Measurements from ENCODE around the gene RIPOR3. TPM values are rescaled to one million over a fixed set of nuclear protein-coding genes. Genes with fewer than 3 reads are reported as not detected.

The RIPOR3 gene
- total and polyA plus RNA-seq, 2 donors from 2014 or later: 10.5 to 14.6 TPM

- DNase-seq: no peak
- FAIRE-seq: no peak
- H3K36me3 ChIP-seq (ENCODE audit: control insufficient read depth in 2 of 3, insufficient read depth in 3 of 3, low read length in 3 of 3): peaks cover 2 to 29% (median 19%) of the 10 kb centered on the region in 3 donors
- H3K9me3 ChIP-seq (ENCODE audit: control insufficient read depth in 2 of 3, insufficient read depth in 1 of 3, low read length in 3 of 3): no peaks in the 10 kb centered on the region
- peaks cover 0 to 14% (median 12%) of the 10 kb centered on the region in 3 donors for H3K4me1 ChIP-seq (ENCODE audit: control insufficient read depth in 2 of 3, insufficient read depth in 2 of 3, low read depth in 1 of 3, low read length in 3 of 3)
- H3K27me3 ChIP-seq (ENCODE audit: control insufficient read depth, insufficient read depth, low read length): no peaks in the 10 kb centered on the region
- intact Hi-C loops (cut with DNase I): no loop called here
- H3K9ac ChIP-seq (ENCODE audit: low read length in 3 of 3): no peak overlapping the region
- H3K27ac ChIP-seq (ENCODE audit: low read depth in 2 of 2, low read length in 2 of 2): no peak overlapping the region
- TF ChIP-seq, protein P1, sequence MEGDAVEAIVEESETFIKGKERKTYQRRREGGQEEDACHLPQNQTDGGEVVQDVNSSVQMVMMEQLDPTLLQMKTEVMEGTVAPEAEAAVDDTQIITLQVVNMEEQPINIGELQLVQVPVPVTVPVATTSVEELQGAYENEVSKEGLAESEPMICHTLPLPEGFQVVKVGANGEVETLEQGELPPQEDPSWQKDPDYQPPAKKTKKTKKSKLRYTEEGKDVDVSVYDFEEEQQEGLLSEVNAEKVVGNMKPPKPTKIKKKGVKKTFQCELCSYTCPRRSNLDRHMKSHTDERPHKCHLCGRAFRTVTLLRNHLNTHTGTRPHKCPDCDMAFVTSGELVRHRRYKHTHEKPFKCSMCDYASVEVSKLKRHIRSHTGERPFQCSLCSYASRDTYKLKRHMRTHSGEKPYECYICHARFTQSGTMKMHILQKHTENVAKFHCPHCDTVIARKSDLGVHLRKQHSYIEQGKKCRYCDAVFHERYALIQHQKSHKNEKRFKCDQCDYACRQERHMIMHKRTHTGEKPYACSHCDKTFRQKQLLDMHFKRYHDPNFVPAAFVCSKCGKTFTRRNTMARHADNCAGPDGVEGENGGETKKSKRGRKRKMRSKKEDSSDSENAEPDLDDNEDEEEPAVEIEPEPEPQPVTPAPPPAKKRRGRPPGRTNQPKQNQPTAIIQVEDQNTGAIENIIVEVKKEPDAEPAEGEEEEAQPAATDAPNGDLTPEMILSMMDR (IDR thresholded peaks at IDR 0.05; ENCODE audit: borderline replicate concordance, extremely low read depth, insufficient read depth): no peak
- H3K4me3 ChIP-seq (ENCODE audit: low read length in 3 of 3): no peak overlapping the region
Observed at GRCh38 chr20:50563133-50563944, 128.0 kb downstream of the RIPOR3 start.

DNA sequence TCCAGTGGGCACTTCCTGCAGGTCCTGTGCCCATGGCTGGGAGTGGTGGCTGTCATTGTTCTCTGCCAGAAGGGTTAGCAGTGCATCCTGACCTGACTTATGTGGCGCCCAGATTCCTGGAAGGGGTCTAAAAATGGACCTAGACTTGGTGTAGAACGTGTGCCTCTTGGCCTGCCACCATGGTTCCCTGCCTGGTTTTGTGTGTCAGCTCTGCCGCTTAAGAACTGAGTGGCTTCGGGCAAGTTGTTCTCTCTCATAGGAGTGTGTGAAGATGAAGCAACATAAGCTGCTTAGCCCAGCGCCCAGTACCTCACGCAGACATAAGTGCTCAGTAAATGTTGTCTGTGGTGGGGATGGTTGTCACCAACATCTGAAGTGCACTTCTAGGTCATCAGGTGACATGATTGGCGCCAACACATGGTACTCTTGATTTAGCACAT lies 129.1 kb downstream of the RIPOR3 start:
- H3K4me3 ChIP-seq (ENCODE audit: low read length in 3 of 3): no peak overlapping the region
- peaks cover 0 to 14% (median 12%) of the 10 kb centered on the region in 3 donors for H3K4me1 ChIP-seq (ENCODE audit: control insufficient read depth in 2 of 3, insufficient read depth in 2 of 3, low read depth in 1 of 3, low read length in 3 of 3)
- intact Hi-C loops (cut with DNase I): no loop called here
- TF ChIP-seq, protein P1 (IDR thresholded peaks at IDR 0.05; ENCODE audit: borderline replicate concordance, extremely low read depth, insufficient read depth): no peak
- no peaks in the 10 kb centered on the region for H3K27me3 ChIP-seq (ENCODE audit: control insufficient read depth, insufficient read depth, low read length)
- no peaks in the 10 kb centered on the region for H3K9me3 ChIP-seq (ENCODE audit: control insufficient read depth in 2 of 3, insufficient read depth in 1 of 3, low read length in 3 of 3)
- no peak for DNase-seq
- no peak for FAIRE-seq
- H3K36me3 ChIP-seq (ENCODE audit: control insufficient read depth in 2 of 3, insufficient read depth in 3 of 3, low read length in 3 of 3): peaks cover 0 to 25% (median 15%) of the 10 kb centered on the region in 3 donors
- H3K27ac ChIP-seq (ENCODE audit: low read depth in 2 of 2, low read length in 2 of 2): peak overlapping the region; percentile 20 to 40
- no peak overlapping the region for H3K9ac ChIP-seq (ENCODE audit: low read length in 3 of 3)

DNA sequence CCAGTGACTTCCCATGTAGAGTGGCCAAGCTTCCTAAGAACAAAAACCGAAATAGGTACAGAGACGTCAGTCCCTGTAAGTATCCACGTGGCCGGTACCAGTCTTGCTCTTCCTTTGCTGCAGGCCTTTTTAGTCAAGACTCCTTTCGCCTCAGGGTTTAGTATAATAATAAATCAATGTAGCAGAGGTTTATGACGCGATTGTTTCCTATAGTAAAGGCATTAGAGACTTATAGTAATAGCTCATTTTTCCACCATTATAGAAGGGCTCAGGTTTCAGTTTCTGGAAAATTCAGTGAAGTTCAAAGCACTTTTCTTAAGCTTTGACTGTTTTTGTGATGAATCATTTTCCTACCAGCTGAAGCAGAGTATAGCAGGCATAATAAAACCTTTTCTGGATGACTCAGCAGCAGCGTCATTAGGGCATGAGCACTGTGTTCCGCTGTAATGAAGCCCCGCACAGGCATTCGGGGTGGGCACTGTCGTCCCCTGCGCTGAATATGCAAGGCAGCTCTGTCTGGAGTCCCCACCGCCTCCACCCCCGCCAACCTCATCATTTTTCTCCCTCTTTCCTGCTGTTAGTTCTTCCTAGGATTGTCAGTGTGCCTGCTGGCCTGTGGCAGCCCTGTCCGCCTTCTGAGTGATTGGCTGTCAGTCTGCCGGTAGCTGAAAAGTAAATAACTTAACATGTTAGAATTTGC lies 129.8 kb downstream of the RIPOR3 start:
- Histone ChIP-seq H3K4me3 (ENCODE audit: low read length in 3 of 3) (no peak overlapping the region), H3K27ac (ENCODE audit: low read depth in 2 of 2, low read length in 2 of 2) (peak overlapping the region; percentile 20 to 40), H3K4me1 (ENCODE audit: control insufficient read depth in 2 of 3, insufficient read depth in 2 of 3, low read depth in 1 of 3, low read length in 3 of 3) (peaks cover 0 to 14% (median 12%) of the 10 kb centered on the region in 3 donors), H3K9me3 (ENCODE audit: control insufficient read depth in 2 of 3, insufficient read depth in 1 of 3, low read length in 3 of 3) (no peaks in the 10 kb centered on the region), H3K9ac (ENCODE audit: low read length in 3 of 3) (no peak overlapping the region), H3K27me3 (ENCODE audit: control insufficient read depth, insufficient read depth, low read length) (no peaks in the 10 kb centered on the region), H3K36me3 (ENCODE audit: control insufficient read depth in 2 of 3, insufficient read depth in 3 of 3, low read length in 3 of 3) (peaks cover 0 to 25% (median 15%) of the 10 kb centered on the region in 3 donors)
- intact Hi-C loops (cut with DNase I): no loop called here
- DNase-seq (peak in 2 of 5 donors; percentile 36 to 50), FAIRE-seq (no peak)
- TF ChIP-seq, protein P1 (IDR thresholded peaks at IDR 0.05; ENCODE audit: borderline replicate concordance, extremely low read depth, insufficient read depth): no peak

Data from kidney (tissue), 14 donors.